Colon (tissue), 2 donors: ENCODE results near the gene SCAF1.
A peak's percentile ranks its signal among the peaks of the same experiment; 100 is the strongest.
"Not testable (repeated sequence)": the region's sequence is repeated elsewhere in the genome, so short reads cannot be mapped to it uniquely, and the experiment has no call there.

ENCODE experiments used
- FAIRE-seq: peaks from 2 replicates; lab custom pipeline; 2012; peaks lifted over from hg19 to GRCh38; lab: Jason Lieb, UNC
- donor health status: control.
- donor health status: control.

SCAF1 gene

GRCh38 chr19:49616532-49616931, 25.5 kb upstream of the SCAF1 start:
- FAIRE-seq = no peak

GRCh38 chr19:49616945-49617344, 25.1 kb upstream of the SCAF1 start:
- FAIRE-seq = no peak

GRCh38 chr19:49617860-49618259, 24.1 kb upstream of the SCAF1 start:
- not testable (repeated sequence) for FAIRE-seq

- no peak for FAIRE-seq
These were observed 16.8 kb upstream of the SCAF1 start for GRCh38 chr19:49624967-49625910.

- no peak for FAIRE-seq
These were observed 15.8 kb upstream of the SCAF1 start for GRCh38 chr19:49626226-49626625.

- no peak for FAIRE-seq
These were observed 12.3 kb upstream of the SCAF1 start for GRCh38 chr19:49629659-49630058.

GRCh38 chr19:49631014-49631588, 10.9 kb upstream of the SCAF1 start:
- no peak for FAIRE-seq

GRCh38 chr19:49631610-49632192, 10.3 kb upstream of the SCAF1 start:
- FAIRE-seq = no peak

GRCh38 chr19:49632576-49632975, 9.4 kb upstream of the SCAF1 start:
- no peak for FAIRE-seq

GRCh38 chr19:49633273-49633672, 8.7 kb upstream of the SCAF1 start:
- not testable (repeated sequence) for FAIRE-seq

GRCh38 chr19:49635530-49636232, 6.3 kb upstream of the SCAF1 start:
- FAIRE-seq = no peak

- FAIRE-seq = no peak
These were observed 5.6 kb upstream of the SCAF1 start for GRCh38 chr19:49636233-49636932.

- no peak for FAIRE-seq
These were observed 3.9 kb upstream of the SCAF1 start for GRCh38 chr19:49637821-49638738.

GRCh38 chr19:49639401-49640112, 2.5 kb upstream of the SCAF1 start:
- FAIRE-seq = no peak

GRCh38 chr19:49640113-49640898, 1.7 kb upstream of the SCAF1 start, which contains the start of gene RRAS:
TSS of gene RRAS (minus strand) at chr19:49640143. CDS start at chr19:49640098, 45 bp downstream.
- FAIRE-seq = peak; percentile 94

- no peak for FAIRE-seq
These were observed 555 bp downstream of the SCAF1 start for GRCh38 chr19:49642492-49643035.

GRCh38 chr19:49643466-49643865, 1.5 kb downstream of the SCAF1 start:
- no peak for FAIRE-seq

- no peak for FAIRE-seq
These were observed 3.6 kb downstream of the SCAF1 start for GRCh38 chr19:49645592-49645991.

GRCh38 chr19:49645995-49646394, 4.0 kb downstream of the SCAF1 start:
- FAIRE-seq = no peak
